ENCODE results near the gene HORMAD1. TPM values are rescaled to one million over a fixed set of nuclear protein-coding genes. Genes with fewer than 3 reads are reported as not detected.

HORMAD1 gene
- total and polyA plus RNA-seq, 2 of the 8 experiments (the other 6 are each of a cell fraction or from before 2014, with no cell fraction given), result not detected

DNA sequence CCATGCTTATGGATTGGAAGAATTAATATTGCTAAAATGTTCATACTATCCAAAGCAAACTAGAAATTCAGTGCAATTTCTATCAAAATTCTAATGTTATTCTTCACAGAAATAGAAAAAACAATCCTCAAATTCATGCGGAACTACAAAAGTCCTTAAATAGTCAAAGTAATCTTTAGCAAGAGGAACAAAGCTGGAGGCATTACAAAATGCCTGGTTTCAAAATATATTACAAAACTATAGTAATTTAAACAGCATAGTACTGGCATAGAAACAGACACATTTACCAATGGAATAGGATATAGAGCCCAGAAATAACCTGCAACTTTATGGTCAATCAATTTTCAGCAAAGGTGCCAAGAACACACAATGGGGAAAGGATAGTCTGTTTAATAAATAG is 41.1 kb upstream of the HORMAD1 start (continued):
- TF ChIP-seq, protein P1, sequence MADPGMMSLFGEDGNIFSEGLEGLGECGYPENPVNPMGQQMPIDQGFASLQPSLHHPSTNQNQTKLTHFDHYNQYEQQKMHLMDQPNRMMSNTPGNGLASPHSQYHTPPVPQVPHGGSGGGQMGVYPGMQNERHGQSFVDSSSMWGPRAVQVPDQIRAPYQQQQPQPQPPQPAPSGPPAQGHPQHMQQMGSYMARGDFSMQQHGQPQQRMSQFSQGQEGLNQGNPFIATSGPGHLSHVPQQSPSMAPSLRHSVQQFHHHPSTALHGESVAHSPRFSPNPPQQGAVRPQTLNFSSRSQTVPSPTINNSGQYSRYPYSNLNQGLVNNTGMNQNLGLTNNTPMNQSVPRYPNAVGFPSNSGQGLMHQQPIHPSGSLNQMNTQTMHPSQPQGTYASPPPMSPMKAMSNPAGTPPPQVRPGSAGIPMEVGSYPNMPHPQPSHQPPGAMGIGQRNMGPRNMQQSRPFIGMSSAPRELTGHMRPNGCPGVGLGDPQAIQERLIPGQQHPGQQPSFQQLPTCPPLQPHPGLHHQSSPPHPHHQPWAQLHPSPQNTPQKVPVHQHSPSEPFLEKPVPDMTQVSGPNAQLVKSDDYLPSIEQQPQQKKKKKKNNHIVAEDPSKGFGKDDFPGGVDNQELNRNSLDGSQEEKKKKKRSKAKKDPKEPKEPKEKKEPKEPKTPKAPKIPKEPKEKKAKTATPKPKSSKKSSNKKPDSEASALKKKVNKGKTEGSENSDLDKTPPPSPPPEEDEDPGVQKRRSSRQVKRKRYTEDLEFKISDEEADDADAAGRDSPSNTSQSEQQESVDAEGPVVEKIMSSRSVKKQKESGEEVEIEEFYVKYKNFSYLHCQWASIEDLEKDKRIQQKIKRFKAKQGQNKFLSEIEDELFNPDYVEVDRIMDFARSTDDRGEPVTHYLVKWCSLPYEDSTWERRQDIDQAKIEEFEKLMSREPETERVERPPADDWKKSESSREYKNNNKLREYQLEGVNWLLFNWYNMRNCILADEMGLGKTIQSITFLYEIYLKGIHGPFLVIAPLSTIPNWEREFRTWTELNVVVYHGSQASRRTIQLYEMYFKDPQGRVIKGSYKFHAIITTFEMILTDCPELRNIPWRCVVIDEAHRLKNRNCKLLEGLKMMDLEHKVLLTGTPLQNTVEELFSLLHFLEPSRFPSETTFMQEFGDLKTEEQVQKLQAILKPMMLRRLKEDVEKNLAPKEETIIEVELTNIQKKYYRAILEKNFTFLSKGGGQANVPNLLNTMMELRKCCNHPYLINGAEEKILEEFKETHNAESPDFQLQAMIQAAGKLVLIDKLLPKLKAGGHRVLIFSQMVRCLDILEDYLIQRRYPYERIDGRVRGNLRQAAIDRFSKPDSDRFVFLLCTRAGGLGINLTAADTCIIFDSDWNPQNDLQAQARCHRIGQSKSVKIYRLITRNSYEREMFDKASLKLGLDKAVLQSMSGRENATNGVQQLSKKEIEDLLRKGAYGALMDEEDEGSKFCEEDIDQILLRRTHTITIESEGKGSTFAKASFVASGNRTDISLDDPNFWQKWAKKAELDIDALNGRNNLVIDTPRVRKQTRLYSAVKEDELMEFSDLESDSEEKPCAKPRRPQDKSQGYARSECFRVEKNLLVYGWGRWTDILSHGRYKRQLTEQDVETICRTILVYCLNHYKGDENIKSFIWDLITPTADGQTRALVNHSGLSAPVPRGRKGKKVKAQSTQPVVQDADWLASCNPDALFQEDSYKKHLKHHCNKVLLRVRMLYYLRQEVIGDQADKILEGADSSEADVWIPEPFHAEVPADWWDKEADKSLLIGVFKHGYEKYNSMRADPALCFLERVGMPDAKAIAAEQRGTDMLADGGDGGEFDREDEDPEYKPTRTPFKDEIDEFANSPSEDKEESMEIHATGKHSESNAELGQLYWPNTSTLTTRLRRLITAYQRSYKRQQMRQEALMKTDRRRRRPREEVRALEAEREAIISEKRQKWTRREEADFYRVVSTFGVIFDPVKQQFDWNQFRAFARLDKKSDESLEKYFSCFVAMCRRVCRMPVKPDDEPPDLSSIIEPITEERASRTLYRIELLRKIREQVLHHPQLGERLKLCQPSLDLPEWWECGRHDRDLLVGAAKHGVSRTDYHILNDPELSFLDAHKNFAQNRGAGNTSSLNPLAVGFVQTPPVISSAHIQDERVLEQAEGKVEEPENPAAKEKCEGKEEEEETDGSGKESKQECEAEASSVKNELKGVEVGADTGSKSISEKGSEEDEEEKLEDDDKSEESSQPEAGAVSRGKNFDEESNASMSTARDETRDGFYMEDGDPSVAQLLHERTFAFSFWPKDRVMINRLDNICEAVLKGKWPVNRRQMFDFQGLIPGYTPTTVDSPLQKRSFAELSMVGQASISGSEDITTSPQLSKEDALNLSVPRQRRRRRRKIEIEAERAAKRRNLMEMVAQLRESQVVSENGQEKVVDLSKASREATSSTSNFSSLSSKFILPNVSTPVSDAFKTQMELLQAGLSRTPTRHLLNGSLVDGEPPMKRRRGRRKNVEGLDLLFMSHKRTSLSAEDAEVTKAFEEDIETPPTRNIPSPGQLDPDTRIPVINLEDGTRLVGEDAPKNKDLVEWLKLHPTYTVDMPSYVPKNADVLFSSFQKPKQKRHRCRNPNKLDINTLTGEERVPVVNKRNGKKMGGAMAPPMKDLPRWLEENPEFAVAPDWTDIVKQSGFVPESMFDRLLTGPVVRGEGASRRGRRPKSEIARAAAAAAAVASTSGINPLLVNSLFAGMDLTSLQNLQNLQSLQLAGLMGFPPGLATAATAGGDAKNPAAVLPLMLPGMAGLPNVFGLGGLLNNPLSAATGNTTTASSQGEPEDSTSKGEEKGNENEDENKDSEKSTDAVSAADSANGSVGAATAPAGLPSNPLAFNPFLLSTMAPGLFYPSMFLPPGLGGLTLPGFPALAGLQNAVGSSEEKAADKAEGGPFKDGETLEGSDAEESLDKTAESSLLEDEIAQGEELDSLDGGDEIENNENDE (IDR thresholded peaks at IDR 0.05; ENCODE audit: insufficient replicate concordance, low read length), result no peak
- TF ChIP-seq, protein P2, sequence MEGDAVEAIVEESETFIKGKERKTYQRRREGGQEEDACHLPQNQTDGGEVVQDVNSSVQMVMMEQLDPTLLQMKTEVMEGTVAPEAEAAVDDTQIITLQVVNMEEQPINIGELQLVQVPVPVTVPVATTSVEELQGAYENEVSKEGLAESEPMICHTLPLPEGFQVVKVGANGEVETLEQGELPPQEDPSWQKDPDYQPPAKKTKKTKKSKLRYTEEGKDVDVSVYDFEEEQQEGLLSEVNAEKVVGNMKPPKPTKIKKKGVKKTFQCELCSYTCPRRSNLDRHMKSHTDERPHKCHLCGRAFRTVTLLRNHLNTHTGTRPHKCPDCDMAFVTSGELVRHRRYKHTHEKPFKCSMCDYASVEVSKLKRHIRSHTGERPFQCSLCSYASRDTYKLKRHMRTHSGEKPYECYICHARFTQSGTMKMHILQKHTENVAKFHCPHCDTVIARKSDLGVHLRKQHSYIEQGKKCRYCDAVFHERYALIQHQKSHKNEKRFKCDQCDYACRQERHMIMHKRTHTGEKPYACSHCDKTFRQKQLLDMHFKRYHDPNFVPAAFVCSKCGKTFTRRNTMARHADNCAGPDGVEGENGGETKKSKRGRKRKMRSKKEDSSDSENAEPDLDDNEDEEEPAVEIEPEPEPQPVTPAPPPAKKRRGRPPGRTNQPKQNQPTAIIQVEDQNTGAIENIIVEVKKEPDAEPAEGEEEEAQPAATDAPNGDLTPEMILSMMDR (IDR thresholded peaks at IDR 0.05; ENCODE audit: control extremely low read depth in 1 of 3, insufficient read depth in 1 of 3, low read depth in 1 of 3, low read length in 3 of 3), result no peak
- no peak for TF ChIP-seq CHD2 (IDR thresholded peaks at IDR 0.05; ENCODE audit: low read length)
- TF ChIP-seq SIN3A (conservative IDR thresholded peaks at IDR 0.05 in 1 of 2, IDR thresholded peaks at IDR 0.05 in 1 of 2; ENCODE audit: low read depth in 1 of 2, low read length in 2 of 2), result no peak
- no peak for TF ChIP-seq TAF1 (IDR thresholded peaks at IDR 0.05; ENCODE audit: low read depth, low read length)
- TF ChIP-seq CREB1 (IDR thresholded peaks at IDR 0.05), result no peak
- no peak for TF ChIP-seq TAF7 (optimal IDR thresholded peaks at IDR 0.05; ENCODE audit: borderline replicate concordance, low read depth, low read length)
- no peak for TF ChIP-seq CHD1 (IDR thresholded peaks at IDR 0.05; ENCODE audit: low read depth, low read length)
- TF ChIP-seq, protein P3, sequence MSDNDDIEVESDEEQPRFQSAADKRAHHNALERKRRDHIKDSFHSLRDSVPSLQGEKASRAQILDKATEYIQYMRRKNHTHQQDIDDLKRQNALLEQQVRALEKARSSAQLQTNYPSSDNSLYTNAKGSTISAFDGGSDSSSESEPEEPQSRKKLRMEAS (IDR thresholded peaks at IDR 0.05), result no peak

All from H1 (cell line).